NCI-H2227 treated with DMSO at 0.1 percent for 48 hours (cell line): ENCODE results near the gene TMEM101.
"Not testable (repeated sequence)": the region's sequence is repeated elsewhere in the genome, so short reads cannot be mapped to it uniquely, and the experiment has no call there.

Source experiments
- DNase-seq: peaks from one replicate; lab custom pipeline; 2025; lab: John Stamatoyannopoulos, UW

The TMEM101 gene

DNA sequence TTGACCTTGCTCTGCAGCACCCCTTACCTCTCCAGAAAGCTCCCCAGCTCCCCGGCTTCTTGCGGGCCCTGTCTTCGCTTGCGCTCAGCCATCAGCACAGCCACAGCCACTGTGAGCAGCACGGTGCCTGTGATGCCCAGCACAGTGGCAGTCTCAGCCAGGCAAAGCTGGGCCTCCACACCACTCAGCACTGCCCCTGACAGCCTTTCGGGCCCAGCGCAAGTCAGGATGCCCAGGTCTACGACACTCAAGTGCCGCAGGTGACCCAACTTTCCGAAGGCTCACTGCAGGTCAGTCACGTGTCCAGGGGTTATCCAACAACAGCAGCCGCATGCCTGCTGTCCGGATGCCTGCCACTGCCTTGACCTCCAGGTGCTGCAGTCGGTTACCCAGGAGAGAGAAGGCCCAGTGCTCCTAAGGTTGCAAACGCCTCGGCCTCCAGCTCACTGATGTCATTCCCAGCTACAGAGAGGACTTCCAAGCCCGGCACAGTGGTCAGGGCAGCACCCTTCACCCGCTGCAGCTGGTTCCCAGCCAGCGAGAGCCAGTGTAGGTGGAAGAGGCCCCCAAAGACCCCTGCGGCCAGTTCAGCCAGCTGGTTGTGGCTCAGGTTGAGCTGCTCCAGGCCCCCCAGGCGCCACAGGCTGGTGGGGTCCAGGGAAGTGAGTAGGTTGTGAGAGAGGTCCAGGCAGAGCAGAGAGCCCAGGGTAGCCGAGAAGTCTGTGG is 8.9 kb upstream of the TMEM101 start:
- no peak for DNase-seq

DNA sequence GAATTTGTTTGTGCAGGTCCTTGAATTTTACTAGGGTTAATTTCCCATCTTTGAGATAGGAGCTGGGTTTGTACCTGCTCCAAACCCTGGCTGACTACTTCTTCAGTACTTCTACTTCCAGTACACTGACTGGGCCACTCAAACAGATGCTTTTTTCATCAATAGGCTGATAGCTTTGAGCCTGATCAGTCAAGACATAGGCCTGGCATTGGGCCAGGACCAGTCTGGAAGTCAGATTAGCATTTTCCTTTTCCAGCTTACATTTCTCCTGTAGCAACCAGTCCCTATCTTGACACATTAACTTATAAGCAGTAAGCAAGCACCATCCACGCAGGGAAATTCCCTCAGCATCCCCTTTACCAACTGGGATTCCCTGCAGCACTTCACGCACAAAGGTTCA is 7.5 kb upstream of the TMEM101 start:
- DNase-seq, result no peak

DNA sequence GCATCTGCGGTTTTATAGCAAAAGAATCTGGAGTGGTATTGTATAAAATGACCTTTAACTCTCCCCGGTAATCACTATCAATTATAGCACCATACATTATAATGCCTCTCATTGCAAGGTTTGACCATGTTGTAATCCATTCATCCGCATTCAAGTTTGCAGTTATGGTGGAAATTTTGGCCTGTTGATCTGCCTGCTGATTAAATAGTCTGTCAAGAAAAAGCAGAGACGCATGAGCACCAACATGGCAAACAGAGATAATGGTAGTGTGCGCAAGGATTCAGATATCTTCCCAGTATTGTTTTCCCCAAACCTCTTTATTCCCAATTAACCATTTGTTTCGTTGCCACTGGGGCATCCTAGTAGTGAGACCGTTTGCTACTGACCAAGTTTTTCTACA is 6.5 kb upstream of the TMEM101 start:
- DNase-seq, result not testable (repeated sequence)

DNA sequence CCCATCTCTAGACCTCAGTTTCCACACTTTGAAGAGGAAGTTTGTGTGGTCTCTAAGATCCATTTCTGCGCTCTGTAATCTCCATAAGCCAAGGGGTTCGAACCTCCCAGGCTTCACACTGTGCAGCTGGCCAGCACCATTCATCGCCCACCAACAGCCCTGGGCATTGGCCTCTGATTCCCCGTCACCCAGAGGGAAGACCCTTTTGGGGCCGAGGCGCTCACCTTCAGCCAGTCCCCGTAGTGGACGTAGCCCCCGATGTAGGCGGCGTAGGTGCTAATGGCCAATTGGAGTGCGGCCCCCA is 678 bp downstream of the TMEM101 start:
- peak; percentile 19 for DNase-seq

DNA sequence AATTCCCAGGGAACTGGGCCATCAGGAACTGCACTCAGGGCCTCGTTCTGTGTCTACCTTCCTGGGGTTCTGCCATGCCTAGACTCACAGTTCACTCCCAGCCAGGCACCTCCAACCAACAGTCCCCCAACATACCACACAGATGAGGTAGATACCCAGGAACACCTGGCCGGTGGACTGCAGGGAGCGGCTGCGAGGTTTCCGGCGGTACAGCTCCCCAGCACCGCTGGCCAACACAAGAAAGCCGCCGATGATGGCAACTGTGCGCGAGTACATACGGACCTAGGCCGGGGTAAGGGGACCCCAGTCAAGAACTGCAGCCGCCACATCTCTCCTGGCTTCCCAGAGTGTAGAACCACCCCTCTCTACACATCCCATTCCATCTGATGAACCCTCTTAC is 1.9 kb downstream of the TMEM101 start:
- DNase-seq, result no peak

DNA sequence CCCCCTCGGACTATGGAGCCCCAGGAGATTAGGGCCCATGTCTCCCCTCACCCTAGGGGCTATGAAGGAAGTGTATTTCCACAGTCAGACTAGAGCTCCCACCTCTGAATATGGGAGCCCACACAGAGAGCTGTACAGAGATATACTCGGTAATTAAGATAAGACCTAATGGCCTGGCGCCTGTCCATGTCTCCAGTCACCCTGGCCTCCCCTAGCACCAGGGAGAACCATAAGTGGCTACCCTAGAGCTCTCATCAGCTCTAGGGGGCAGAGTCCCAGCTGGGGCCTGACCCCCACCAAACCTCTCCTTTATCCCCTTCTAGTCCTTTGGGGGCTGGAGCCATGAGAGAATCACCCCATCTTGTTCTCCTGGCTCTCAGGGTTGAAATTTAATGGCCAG is 2.4 kb downstream of the TMEM101 start:
- DNase-seq, result no peak

DNA sequence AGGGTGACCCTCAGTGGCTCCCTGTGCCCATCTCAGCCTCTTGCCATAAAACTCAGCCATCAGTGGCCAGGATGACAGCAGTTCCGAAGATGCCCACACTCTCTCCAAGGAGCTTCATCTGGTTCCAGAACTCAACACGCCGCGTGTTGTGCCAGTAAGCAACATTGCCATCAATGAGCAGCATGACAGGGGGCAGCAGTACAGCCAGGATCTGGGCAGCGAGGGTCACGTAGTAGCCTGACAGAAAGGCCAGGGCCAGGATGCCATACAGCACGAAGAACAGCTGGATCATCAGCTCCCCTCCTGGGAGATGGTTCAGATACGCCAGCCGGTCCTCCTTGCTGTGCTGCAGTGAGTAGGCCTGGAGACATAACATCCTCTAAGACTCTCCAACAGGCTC is 2.9 kb downstream of the TMEM101 start:
- no peak for DNase-seq

DNA sequence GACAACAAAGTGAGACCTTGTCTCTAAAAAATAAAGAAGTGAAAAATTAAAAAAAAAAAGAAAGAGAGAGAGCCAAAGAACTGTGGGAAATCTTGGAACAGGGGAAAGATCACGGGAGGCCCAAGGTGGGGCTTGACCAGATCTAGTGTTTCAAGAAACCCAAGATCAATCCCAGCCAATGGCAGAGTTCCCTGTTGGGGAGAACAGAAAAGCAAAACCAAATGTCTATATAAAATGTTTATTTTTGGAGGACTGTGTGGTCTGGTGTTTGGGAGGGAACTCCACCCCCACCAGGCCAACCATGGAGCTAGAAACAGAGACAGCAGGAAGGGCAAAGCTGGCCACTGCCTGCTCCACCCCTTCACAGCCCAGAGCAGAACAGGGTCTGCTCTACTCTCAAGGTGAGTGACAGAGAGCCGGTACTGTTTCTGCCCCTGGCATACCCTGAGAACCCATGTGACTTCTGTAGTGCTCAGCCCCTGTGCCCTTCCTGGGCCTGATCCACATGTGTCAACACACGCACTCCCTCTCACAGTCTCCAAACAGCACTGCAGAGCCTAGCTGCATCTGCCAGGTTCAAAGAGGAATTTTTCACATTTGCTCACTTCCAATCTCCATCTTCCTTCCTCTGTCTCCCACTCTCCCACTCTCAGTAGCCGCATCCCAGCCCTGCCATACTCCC is 3.7 kb downstream of the TMEM101 start:
- no peak for DNase-seq

DNA sequence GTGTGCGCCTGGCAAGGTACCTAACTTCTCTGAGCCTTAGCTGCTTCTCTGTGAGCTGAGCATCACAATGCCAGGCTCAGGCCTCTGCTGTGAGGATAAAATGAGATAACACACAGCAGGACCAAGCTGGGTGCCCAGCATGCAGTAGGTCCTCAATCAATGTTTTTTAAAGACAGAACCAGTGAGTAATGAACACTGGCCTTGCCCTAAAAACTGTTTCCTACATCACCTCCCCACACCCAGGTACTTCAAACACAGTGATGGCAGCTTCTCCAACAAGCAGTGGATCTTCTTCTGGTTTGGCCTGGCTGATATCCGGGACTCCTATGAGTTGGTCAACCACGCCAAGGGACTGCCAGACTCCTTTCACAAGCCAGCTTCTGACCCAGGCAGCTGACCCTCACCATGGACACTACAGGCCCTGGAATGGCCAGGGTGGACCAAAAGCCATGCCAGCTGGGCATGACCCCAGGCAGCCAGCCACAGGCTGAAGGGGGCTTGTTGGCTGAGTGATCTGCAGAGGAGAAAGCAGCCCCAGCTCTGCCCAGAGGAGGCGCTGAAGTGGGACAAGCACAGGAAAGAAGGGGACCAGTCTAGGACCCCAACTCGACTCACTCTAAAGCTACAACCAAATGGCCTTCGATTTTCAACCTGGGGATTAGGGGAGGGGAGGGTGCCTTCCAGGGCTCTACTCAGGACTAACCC is 6.4 kb downstream of the TMEM101 start:
- no peak for DNase-seq

DNA sequence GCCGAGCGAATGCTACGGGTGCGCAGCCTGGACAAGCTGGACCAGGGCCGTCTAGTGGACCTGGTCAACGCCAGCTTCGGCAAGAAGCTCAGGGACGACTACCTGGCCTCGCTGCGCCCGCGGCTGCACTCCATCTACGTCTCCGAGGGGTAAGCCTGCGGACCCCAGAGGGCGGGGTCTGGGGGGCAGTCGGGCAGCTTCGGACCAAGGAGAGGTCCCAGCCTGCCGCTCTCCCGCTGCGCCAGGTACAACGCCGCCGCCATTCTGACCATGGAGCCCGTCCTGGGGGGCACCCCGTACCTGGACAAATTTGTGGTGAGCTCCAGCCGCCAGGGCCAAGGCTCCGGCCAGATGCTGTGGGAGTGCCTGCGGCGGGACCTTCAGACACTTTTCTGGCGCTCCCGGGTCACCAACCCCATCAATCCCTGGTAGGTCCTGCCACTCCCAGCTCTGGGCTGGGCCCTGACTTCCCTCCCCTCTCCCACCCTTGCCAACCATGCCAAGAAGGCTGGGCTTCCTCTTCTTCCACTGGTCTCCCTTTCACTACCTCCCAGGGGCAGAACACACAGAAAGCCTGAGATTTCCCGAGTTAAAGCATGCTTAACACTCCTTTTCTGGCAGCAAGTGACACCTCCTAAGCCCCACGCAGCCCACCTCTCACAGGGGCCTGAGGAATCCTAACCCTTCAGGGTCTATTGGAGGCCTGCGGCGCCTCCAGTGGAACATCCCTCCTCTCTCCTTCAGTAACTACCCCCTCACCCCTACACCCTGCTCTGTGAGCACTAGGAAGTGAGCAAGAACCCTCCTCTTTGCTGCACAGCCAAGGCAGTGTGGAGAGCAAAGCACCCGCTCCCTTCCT is 7.2 kb downstream of the TMEM101 start:
- DNase-seq, result no peak

DNA sequence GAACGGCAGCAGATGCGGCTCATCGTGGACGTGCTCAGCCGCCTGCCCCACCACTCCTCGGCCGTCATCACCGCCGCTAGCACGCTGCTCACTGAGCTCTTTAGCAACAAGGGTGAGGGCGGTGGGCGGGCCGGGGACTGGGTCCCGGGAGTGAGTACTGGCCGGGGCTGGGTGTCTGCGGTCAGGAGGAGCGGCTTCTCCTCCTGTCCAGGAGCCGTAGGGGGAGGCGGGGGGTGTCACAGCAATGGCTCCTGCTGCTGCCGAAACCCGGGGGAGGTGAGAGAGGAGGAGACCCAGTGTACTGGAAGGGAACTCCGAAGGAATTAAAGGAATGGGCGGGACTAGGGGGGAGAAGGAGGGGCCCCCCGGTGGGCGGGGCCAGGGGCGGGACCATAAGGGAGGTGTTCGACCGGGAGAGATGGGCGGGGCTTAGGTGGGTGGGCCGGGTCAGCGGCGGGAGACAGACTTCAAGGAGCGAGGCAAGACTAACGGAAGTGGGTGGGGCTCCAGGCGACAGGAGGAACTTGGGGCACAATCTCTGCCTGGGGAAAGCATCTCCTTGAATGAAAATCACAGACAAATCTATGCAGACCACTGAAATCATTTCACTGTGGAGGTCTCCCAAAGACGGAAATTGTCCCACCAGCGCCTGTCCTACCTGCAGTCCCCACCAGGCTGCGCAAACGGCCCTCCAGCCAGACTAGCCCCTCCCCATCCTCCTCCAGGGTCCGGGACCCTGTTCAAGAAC is 8.0 kb downstream of the TMEM101 start:
- DNase-seq, result peak; percentile 95

DNA sequence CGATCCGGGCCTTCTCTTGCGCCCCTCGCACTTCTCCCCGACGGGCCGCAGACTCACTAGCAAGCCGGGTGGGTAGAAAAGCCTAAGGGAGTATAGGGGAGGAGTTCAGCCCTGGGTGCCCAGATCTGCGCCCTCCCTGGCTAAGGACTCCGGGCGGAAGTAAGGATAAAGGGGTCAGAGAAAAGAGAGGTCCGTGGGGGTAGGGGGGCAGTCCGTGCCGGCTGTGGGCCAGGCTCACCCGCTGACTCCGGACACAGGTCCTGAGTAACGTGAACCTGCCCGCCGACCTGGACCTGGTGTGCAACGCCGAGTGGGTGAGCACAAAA is 8.5 kb downstream of the TMEM101 start:
- DNase-seq, result no peak

DNA sequence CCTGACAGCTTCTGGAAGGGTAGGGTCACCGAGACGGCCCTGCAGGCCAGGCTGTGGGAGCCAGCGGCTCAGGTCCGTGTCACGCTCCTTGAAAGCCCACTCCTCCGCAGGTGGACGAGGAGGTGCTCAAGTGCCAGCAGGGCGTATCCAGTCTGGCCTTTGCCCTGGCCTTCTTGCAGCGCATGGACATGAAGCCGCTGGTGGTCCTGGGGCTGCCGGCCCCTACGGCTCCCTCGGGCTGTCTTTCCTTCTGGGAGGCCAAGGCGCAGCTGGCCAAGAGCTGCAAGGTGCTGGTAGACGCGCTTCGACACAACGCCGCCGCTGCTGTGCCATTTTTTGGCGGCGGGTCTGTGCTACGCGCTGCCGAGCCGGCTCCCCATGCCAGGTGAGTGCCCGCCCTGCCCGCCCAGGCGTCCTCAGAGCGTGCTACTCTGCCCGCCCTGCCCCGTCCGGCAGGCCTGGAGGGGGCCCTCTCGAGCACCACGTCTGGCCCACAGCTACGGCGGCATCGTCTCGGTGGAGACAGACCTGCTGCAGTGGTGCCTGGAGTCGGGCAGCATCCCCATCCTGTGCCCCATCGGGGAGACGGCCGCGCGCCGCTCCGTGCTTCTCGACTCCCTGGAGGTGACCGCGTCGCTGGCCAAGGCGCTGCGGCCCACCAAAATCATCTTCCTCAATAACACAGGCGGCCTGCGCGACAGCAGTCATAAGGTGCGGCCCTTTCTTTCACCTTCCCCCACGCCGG is 9.1 kb downstream of the TMEM101 start:
- DNase-seq, result no peak

DNA sequence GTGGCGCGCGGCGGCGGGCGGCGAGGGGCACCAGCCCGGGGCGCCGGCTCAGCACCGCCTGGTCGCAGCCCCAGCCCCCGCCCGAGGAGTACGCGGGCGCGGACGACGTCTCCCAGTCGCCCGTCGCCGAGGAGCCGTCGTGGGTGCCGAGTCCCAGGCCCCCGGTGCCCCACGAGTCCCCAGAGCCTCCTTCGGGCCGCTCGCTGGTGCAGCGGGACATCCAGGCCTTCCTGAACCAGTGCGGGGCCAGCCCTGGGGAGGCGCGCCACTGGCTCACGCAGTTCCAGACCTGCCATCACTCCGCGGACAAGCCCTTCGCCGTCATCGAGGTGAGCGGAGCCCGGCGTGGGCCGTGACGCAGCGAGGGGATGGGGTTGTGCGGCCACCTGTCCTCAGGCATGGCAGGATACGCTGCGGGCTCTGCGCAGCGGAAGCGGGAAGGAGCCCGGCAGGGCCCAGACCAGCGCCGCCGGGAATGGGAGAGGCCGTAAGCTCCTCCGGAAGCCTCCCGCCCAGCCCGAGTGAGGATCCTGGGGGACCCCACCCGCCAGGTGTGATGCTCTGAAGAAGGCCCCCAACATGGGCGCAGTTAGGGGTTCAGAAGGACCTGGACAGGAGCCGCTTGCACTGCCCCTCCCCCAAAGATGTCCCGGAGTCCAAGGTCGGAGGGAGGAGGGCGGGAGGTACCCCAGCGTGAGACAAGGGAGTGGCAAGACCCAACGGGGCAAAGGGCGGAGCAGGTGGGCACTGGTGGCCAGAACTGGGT is 9.8 kb downstream of the TMEM101 start:
- no peak for DNase-seq

DNA sequence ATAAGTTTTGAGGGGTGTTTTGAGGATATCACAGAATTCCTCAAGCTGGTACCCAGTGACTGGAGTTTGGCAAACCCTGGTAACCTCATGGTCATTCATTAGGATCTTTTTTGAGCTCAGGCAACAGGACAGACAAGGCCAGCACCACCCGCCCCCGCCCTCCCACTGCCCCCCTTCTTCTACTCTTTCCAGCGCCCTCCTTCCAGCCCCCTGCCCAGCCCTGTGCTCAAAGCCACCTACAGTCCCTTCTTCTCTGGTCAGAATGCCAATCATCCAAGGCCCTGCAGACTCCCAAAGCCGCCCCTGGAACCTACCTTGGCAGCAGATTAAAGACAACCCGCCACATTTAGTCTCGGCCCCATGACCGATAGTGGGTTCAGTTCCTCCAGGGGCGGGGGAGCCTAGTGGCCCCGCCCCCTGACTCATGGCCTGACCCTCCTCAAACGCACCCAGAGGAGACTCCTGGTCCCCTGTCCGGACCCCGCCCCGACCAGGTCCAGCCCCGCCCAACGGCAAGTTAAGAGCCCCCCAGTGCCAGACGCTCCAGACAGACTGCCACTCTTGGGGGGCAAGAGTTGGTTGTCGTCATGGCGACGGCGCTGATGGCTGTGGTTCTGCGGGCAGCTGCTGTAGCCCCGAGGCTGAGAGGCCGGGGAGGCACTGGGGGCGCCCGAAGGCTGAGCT is 10.5 kb downstream of the TMEM101 start, which contains the start of gene NAGS:
NAGS (plus strand) TSS at position 546 of the 684 bp plus-strand sequence; CDS start at position 588, 42 bp downstream.
- no peak for DNase-seq

DNA sequence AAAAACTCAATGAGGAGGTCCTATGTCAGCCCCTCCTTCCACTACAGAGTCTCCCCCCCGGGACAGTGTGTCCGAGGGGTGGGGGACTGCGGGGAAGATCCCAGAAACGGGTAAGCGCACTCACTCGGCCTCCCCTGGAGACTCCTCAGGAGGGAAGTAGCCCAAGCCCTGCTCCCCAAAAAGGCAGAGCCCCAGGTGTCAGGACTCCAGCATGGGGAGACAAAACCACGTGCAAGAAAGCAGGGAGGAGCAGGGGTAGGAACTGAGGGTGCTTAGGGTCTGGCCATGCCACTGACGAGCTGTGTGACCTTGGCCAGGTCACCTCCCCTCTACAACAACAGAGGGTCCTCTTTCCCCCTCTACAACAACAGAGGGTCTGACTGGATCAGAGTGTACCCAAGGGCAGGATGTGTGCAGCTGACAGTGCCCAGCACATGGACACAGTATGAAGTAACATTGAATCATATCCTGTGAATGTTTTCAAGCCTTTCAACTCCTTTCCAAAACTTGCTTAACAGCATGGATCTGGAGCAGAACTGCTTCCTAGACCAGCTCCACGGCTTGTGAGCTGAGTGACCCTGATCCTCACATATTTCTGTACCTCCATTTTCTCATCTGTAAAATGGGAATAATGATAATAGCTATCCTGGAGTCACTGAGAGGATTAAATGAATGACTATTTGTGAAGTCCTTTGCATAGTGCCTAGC is 12.5 kb downstream of the TMEM101 start:
- DNase-seq, result no peak

DNA sequence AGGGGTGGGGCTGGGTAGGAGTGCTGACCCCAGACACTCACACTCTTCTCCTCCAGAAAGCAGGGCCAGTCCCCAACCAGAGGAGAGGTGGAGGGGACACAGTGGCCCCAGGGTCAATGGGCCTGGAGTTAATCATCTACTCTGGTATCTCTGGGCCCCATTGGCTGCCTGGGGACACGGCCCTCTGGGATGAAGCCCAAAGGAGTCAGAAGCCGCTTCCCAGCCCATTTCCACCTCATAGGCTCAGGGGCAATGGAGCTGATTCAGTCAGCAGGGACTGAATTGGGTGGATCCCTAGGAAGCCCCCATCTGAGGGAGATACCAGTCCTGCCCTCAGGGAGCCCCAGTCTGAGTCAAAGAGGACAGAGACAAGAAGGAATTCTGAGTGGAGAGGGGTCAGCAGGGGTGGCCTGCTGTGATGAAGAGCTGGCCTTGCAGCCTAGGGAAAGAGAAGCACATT is 13.3 kb downstream of the TMEM101 start:
- DNase-seq, result no peak

DNA sequence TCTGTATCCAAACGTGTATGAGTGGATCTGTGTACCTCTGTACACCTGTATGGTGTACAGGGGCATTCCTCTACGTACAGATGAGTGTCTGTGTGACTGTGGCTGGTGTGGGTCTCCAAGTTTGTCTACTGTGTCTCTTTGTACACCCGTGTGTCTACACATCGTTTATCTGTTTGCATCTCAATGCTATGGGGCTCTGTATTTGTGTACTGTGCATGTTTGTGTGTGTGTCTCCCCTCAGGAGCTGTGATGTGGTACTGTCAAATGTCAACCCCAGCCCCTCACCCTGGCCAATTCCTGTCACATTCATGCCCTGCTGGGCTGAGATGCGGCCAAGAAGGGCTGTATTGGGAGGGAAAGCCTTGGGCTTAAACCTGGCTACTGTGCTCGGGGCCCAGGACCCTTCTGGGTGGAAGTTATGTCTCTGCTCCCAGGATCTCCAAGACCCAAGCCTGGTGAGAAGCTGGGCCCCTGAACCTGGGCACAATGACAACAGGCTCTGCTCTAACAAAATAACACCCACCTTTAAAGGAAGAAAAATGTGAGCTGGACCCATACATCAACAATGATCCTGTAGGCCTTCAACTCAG is 13.8 kb downstream of the TMEM101 start:
- no peak for DNase-seq
